ENCODE measurements around the gene PLCL2. TPM values are rescaled to one million over a fixed set of nuclear protein-coding genes. Genes with fewer than 3 reads are reported as not detected.

PLCL2 gene
- total RNA-seq, 1 donor from 2014 or later: 64.5 TPM

DNA sequence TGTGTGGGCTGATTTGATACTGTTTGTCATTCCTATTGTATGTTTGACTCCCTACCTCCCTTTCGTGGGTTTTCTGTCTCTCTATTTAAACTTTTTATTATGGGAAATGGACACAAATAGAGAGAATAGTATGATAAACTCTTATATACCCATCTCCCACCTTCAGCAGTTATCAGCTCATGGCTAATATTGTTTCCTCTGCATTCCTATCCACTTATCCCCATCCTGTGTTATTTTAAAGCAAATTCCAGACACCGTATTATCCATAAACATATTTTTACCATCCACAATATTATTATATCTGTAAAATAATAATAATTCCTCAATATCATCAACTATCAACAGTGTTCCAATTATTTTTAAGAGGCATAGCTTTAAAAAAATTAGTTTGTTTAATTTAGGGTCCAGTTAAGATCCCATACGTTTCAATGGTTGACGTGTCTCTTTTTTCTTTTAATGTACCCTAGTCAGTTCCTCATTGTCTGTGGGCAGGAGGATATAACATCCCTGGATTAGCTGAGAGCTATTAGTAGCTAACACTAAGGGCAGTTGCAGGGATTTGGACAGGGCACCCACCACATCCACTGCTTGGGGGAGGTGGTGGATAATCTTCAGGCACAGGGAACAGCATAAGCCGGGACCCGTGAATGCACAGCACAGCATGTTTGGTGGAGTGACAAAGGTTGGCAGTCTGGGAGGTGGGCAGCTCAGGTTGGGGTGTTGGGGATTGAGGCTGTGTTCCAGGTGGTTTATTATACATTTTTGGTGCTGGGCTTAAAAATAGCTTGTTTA lies 23.5 kb downstream of the PLCL2 start:
- no peak for ATAC-seq (ENCODE audit: poor library complexity)
- no peak for DNase-seq
- intact Hi-C loops (cut with DNase I): no loop called here

GRCh38 chr3:16908896-16909295 lies 24.1 kb downstream of the PLCL2 start:
- no peak for DNase-seq
- intact Hi-C loops (cut with DNase I): no loop called here
- no peak for ATAC-seq (ENCODE audit: poor library complexity)

GRCh38 chr3:16909802-16910201 lies 25.0 kb downstream of the PLCL2 start:
- ATAC-seq (ENCODE audit: poor library complexity) (peak; percentile 5), DNase-seq (no peak)
- intact Hi-C loops (cut with DNase I): no loop called here

DNA sequence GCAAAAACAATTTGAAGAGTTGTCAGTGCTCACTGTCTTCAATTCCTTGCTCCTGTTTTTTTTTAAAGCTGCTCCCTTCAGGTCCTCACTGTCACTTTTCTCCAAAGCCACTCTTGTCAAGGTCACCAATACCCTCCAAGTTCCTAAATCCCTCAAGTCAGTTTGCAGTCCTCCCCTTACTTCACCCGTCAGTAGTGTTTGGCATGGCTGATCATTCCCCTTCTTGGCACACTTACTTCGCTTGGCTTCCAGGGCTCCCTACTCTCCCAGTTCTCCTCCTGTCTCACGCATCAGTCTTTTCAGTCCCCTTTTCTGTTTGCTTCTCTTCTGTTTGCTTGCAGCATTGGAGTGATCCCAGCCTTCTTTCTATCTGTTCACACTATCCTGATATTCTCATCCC lies 25.5 kb downstream of the PLCL2 start:
- DNase-seq: no peak
- intact Hi-C loops (cut with DNase I): no loop called here
- peak; percentile 11 for ATAC-seq (ENCODE audit: poor library complexity)

DNA sequence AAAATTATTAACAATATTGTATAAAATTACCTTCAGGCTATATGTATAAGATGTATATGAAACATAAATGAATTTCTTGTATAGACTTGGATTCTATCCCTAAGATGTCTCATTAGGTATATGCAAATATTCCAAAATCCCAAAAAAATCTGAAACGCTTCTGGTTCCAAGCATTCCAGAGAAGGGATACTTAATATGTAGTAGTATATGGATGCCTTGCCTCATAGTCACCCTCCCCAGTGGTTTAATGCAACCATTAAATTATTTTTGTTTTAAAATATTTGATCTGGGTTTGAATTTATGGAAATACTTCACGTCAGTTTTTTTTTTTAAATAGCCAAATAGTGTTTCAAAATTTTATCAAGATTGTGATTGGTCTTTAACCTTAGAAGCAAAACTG lies 27.2 kb downstream of the PLCL2 start:
- ATAC-seq (ENCODE audit: poor library complexity): no peak
- DNase-seq: no peak
- intact Hi-C loops (cut with DNase I): no loop called here

DNA sequence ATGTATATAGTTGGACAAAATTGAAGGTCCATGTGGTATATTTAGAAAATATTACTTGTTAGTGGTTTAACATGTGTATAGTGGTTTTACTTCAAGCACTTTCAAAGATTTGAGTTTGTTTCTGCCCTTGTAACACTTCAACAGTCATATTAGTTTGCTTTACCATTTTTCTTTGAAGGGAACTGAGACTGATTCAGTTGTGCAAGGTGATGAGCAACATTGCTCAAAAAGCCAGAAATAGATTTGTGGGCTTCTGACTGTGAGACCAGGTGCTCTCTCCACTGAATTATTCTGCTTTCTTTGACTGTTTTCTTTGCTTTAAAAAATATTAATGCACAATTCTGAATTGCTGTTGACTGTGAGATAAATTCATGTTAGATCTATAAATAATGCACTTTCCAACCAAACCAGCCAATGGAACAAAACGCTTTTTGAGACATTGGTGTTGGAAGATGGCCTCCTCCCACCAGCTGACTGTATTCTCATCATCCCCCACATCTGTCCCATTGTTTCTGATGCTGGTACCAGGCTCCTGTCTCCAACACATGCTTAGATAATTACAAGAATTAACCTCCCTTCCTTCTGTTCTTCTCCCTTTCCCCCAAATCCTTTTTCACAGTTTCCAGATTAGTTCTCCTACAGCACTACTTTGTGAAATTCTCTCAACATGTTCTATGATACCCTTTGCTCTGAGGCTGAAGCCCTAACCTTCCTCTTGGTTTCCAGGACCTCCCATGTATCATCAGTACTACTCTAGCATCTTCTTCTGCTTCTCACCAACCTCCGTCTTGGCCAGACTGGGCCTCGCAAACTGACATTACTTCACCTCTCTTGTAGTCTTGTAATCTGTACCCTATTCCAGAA lies 27.9 kb downstream of the PLCL2 start:
- DNase-seq (no peak), ATAC-seq (ENCODE audit: poor library complexity) (no peak)
- intact Hi-C loops (cut with DNase I): no loop called here

DNA sequence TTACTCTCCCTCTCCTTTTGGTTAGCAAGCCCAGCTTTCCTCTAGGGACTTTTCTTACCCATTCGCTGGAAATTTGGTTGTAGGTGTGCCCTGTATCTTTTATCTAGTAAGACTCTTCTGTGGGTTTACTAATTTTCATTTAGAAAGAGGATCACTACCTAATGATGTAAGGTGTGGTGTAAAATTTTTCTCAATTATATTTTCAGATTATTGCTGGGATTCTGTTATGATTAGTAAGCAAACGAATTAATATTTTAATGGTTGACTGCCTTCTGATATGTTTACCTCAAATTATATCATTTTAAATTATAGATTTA lies 28.5 kb downstream of the PLCL2 start:
- no peak for DNase-seq
- intact Hi-C loops (cut with DNase I): no loop called here
- ATAC-seq (ENCODE audit: poor library complexity): no peak

GRCh38 chr3:16916840-16917239 lies 32.1 kb downstream of the PLCL2 start:
- intact Hi-C loops (cut with DNase I): no loop called here
- DNase-seq (no peak), ATAC-seq (ENCODE audit: poor library complexity) (peak; percentile 63)

GRCh38 chr3:16917256-16917935 lies 32.6 kb downstream of the PLCL2 start:
- peak; percentile 81 for ATAC-seq (ENCODE audit: poor library complexity)
- intact Hi-C loops (cut with DNase I): no loop called here
- no peak for DNase-seq

GRCh38 chr3:16917980-16918682 lies 33.4 kb downstream of the PLCL2 start:
- no peak for DNase-seq
- intact Hi-C loops (cut with DNase I): no loop called here
- ATAC-seq (ENCODE audit: poor library complexity): no peak

DNA sequence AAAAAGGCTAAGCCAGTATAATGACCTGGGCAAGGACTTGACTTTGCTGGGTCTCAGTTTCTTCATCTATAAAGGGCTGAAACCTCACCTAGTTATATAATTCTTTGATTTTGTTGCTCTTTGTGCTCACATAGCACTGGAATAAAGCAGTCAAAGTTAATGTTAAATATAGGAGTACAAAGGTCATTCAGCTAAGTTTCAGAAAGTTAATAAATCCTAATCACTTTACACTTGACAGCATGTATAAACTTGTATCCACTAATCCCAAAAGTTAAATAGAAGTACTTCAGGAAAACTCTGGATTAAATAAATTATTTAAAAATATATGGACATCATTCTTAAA lies 33.9 kb downstream of the PLCL2 start:
- DNase-seq (no peak), ATAC-seq (ENCODE audit: poor library complexity) (no peak)
- intact Hi-C loops (cut with DNase I): no loop called here

GRCh38 chr3:16923112-16923511 lies 38.4 kb downstream of the PLCL2 start:
- ATAC-seq (ENCODE audit: poor library complexity): no peak
- intact Hi-C loops (cut with DNase I): no loop called here

DNA sequence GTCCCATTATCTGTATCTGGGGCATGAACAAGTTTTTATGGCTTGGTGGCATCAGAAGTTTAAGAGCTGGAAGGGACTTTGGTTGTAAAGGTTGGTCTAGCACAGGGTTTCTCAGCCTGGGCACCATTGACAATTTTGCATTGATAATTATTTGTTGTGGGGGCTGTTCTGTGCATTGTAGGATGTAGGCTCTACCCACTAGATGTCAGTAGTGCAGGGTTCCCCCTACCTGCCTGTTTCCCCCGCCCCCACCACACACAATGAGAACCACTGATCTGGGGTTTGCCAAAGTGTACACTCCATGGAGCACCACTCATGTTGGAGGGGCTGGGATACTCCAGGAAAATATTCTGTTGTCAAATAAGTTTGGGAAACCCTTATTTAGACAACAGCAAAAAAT lies 42.7 kb downstream of the PLCL2 start:
- DNase-seq (no peak), ATAC-seq (ENCODE audit: poor library complexity) (no peak)
- intact Hi-C loops (cut with DNase I): no loop called here

More at GRCh38 chr3:16923112-16923511, 38.4 kb downstream of the PLCL2 start:
- DNase-seq: no peak

DNA sequence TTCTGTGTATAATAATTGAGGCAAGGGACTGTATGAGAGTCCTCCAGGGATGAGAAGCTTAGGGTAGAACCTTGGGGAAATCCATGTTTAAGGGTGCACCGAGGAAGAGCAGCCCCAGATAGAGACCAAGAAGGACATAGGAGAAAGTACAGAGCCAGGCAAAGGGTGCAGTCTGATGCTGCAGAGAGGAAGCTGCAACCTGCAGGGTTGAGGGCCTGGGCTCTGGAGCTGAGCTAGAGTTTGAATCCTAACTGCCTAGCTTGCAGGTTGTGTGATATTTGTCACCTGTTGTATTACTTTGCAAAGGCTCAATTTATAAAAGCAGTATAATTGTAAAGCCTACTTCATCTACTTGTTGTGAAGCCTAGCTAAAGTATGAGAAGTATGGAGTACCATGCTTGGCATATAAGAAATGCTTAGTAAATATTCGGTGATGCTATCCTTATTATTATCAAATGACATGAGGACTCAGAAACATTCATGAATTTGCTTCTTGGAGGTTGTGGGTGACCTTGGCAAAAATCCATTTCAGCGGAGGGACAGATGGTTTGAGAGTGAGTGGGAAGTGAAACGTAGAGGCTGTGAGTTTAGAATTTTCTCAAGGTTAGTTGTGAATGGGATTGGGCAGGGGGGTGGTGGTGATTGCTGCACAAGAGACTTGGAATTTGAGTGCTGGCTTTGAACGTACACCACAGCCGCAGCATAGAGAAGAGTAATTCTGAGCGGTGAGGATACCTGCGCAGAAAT lies 43.8 kb downstream of the PLCL2 start:
- ATAC-seq (ENCODE audit: poor library complexity) (no peak), DNase-seq (no peak)
- intact Hi-C loops (cut with DNase I): no loop called here

GRCh38 chr3:16929311-16929710 lies 44.6 kb downstream of the PLCL2 start:
- ATAC-seq (ENCODE audit: poor library complexity) (peak; percentile 26), DNase-seq (no peak)
- intact Hi-C loops (cut with DNase I): no loop called here

DNA sequence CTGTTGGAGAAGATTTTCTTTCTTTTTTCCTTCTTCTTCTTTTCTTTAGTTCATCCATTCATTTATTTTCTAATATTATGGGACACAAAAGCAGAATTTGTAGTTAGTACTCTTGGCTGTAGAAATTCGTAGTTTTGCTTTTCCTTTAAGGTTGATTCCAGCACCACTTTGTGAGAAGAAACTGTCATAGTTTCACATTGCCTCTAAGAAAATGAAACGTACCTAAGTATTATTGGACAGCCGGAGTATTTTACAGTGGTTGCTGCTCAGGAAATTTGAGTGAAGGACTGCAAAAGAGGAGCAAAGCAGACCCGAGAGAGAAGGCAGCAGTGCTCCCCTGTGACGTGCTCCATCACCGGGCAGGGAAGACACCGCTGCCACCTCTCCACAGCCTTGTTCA lies 48.1 kb downstream of the PLCL2 start:
- ATAC-seq (ENCODE audit: poor library complexity) (no peak), DNase-seq (no peak)
- intact Hi-C loops (cut with DNase I): no loop called here

GRCh38 chr3:16935781-16936180 lies 51.0 kb downstream of the PLCL2 start:
- no peak for ATAC-seq (ENCODE audit: poor library complexity)
- intact Hi-C loops (cut with DNase I): no loop called here
- no peak for DNase-seq

GRCh38 chr3:16936233-16936632 lies 51.5 kb downstream of the PLCL2 start:
- DNase-seq (no peak), ATAC-seq (ENCODE audit: poor library complexity) (no peak)
- intact Hi-C loops (cut with DNase I): no loop called here
